Vagina (tissue), 2 donors: ENCODE data around the gene CCDC102B.

ENCODE experiments used
- CTCF ChIP-seq, 3 experiments: fragments of 450-650 bp in 2 of 3; fragments of 200-600 bp in 1 of 3; sonication (generic) in 1 of 3; IDR thresholded peaks; one replicate each; pipeline ENCODE4 v1.5.1; 2017 to 2019; ENCODE audit warnings: antibody characterized with exemption in 3 of 3, mild to moderate bottlenecking in 2 of 3, moderate library complexity in 2 of 3
- POLR2A ChIP-seq, 2 donors: fragments of 450-650 bp; IDR thresholded peaks; one replicate each; pipeline ENCODE4 v1.6.1; 2017; ENCODE audit warnings: antibody characterized with exemption in 2 of 2, mild to moderate bottlenecking in 2 of 2, moderate library complexity in 2 of 2
- POLR2AphosphoS5 ChIP-seq, 2 donors: sonication (generic); formaldehyde crosslinking; IDR thresholded peaks; one replicate each; pipeline ENCODE4 v1.9.0; 2017; ENCODE audit warnings: antibody characterized with exemption in 2 of 2, mild to moderate bottlenecking in 2 of 2, low read depth in 1 of 2; ENCODE audit not compliant: insufficient read depth in 1 of 2

GRCh38 chr18:68937029-68937599 is 139.2 kb downstream of the CCDC102B start:
- TF ChIP-seq CTCF (IDR thresholded peaks at IDR 0.05), result no peak
- TF ChIP-seq POLR2AphosphoS5 (IDR thresholded peaks at IDR 0.05; ENCODE audit: insufficient read depth in 1 of 2, low read depth in 1 of 2), result no peak
- TF ChIP-seq POLR2A (IDR thresholded peaks at IDR 0.05), result no peak
